Spleen (tissue), 11 donors: ENCODE data around the gene MUC12. TPM values are rescaled to one million over a fixed set of nuclear protein-coding genes. Genes with fewer than 3 reads are reported as not detected.

Experiments
- DNase-seq: peaks from one replicate; pipeline ENCODE4 v3.0.0-alpha.2; 2020
- H3K27ac ChIP-seq, 8 donors: fragments of 200-600 bp; sonication (generic) in 7 of 8; 1 replicate in 4 of 8; 2 replicates in 4 of 8; pipeline versions ENCODE4 v1.5.0 to v1.8.0; 2016 to 2021; ENCODE audit warnings: inconsistent platforms in 4 of 8, mild to moderate bottlenecking in 4 of 8, moderate library complexity in 1 of 8
- H3K27me3 ChIP-seq, 7 donors: fragments of 200-600 bp; sonication (generic) in 6 of 7; replicated peaks in 1 of 7; 1 replicate in 4 of 7; 2 replicates in 3 of 7; pipeline versions ENCODE4 v1.5.0 to v1.8.0; 2016 to 2021; ENCODE audit warnings: inconsistent platforms in 3 of 7, mild to moderate bottlenecking in 1 of 7
- H3K36me3 ChIP-seq, 6 donors: fragments of 200-600 bp; sonication (generic) in 5 of 6; 1 replicate in 4 of 6; 2 replicates in 2 of 6; pipeline versions ENCODE4 v1.5.0 to v1.8.0; 2016 to 2021; ENCODE audit warnings: inconsistent platforms in 2 of 6
- H3K4me1 ChIP-seq, 6 donors: fragments of 200-600 bp; sonication (generic) in 5 of 6; 1 replicate in 3 of 6; 2 replicates in 3 of 6; pipeline versions ENCODE4 v1.5.0 to v1.8.0; 2016 to 2021; ENCODE audit warnings: inconsistent platforms in 3 of 6
- H3K4me3 ChIP-seq, 8 donors: fragments of 200-600 bp; sonication (generic) in 7 of 8; 1 replicate in 4 of 8; 2 replicates in 4 of 8; pipeline versions ENCODE4 v1.5.0 to v1.8.0; 2016 to 2021; ENCODE audit warnings: inconsistent platforms in 4 of 8, mild to moderate bottlenecking in 4 of 8, moderate library complexity in 2 of 8
- H3K9me3 ChIP-seq, 8 donors: fragments of 200-600 bp; sonication (generic) in 7 of 8; 1 replicate in 4 of 8; 2 replicates in 4 of 8; pipeline versions ENCODE4 v1.5.0 to v1.8.0; 2016 to 2021; ENCODE audit warnings: inconsistent platforms in 4 of 8
- CTCF ChIP-seq, 11 experiments: fragments of 200-600 bp in 7 of 11; fragments of 450-650 bp in 4 of 11; sonication (generic) in 4 of 11; IDR thresholded peaks in 8 of 11; conservative IDR thresholded peaks in 3 of 11; 1 replicate in 7 of 11; 2 replicates in 4 of 11; pipeline versions ENCODE4 v1.4.0 to v1.8.0; 2016 to 2021; ENCODE audit warnings: antibody characterized with exemption in 11 of 11, inconsistent platforms in 4 of 11, mild to moderate bottlenecking in 1 of 11
- POLR2A ChIP-seq, 3 donors: fragments of 450-650 bp; IDR thresholded peaks; one replicate each; pipeline ENCODE4 v1.5.1; 2017; ENCODE audit warnings: antibody characterized with exemption in 3 of 3, mild to moderate bottlenecking in 1 of 3
- POLR2AphosphoS5 ChIP-seq, 3 donors: sonication (generic); formaldehyde crosslinking; IDR thresholded peaks; one replicate each; pipeline ENCODE4 v1.5.1; 2017; ENCODE audit warnings: antibody characterized with exemption in 3 of 3
- WGBS, 5 donors: extraction: QIAGEN DNeasy Blood & Tissue Kit in 3 of 5; methylation state at CpG; one replicate each; pipeline versions ENCODE4 v1.1.5 to v1.1.7; 2013 to 2018; 5-methylcytosine and 5-hydroxymethylcytosine counted together
- intact Hi-C: fragments of 100-400 bp; cut with DNase I; formaldehyde crosslinking; loops from one replicate; pipeline ENCODE4 v1.15.0; 2023; ENCODE audit warnings: low total_unique reads
- polyA plus RNA-seq, 3 donors: library from polyadenylated mRNA; stranded (reverse); fragments of 200-250 nt; gene quantifications; one replicate each; pipeline ENCODE4 v1.2.1, GENCODE V29; 2013
- total RNA-seq, 7 donors: library from RNA; depleted of rRNA in 3 of 7; stranded (reverse); fragments of >200 nt in 3 of 7; fragmentation: NEBNext Ultra II Directional in 4 of 7; extraction: Animal tissue kit (Norgen Biotek cat#: 25700) in 4 of 7; gene quantifications; one replicate each; pipeline versions ENCODE4 v1.1.0 to v1.2.1, GENCODE V29; 2016 to 2021
- donor health status: healthy with polysubstance abuse.
- donor health status: DM: no; HTN: no; CAD: no; lungs with moderate emphysema.
- donor health status: DM: no; HTN: no; CAD: no.
- donor health status: Bipolar disorder and iron deficiency.
- donor health status: healthy.
- donor health status: DM: no; HTN: no; CAD: no.
- donor health status: DM: yes; HTN: yes; CAD: no.

Gene MUC12
- total and polyA plus RNA-seq, 10 donors, result 0.07 to 1.7 (median 0.82) TPM; not detected in 2

GRCh38 chr7:100962537-100962936 lies 6.8 kb upstream of the MUC12 start:
- no peak overlapping the region for H3K4me3 ChIP-seq
- peaks cover 14 to 24% (median 18%) of the 10 kb centered on the region in 6 donors for H3K4me1 ChIP-seq
- no peak for DNase-seq
- no peak overlapping the region for H3K27ac ChIP-seq
- WGBS, 5 donors, result 82 to 89% (median 86%) methylated on average over 3 of the region's 3 CpGs
- H3K9me3 ChIP-seq, result no peaks in the 10 kb centered on the region
- H3K36me3 ChIP-seq, result no peaks in the 10 kb centered on the region
- no peak for TF ChIP-seq CTCF (IDR thresholded peaks at IDR 0.05 in 8 of 11, conservative IDR thresholded peaks at IDR 0.05 in 3 of 11)
- intact Hi-C loops, result no loop called here
- H3K27me3 ChIP-seq, result peaks cover 19 to 84% (median 57%) of the 10 kb centered on the region in 7 donors

GRCh38 chr7:100963386-100963785 lies 6.0 kb upstream of the MUC12 start:
- WGBS, 5 donors, result 75 to 79% (median 78%) methylated on average over 12 of the region's 12 CpGs
- DNase-seq, result no peak
- Histone ChIP-seq H3K36me3 (no peaks in the 10 kb centered on the region), H3K4me1 (peaks cover 14 to 24% (median 18%) of the 10 kb centered on the region in 6 donors), H3K9me3 (no peaks in the 10 kb centered on the region), H3K27me3 (peaks cover 19 to 93% (median 58%) of the 10 kb centered on the region in 7 donors), H3K27ac (no peak overlapping the region), H3K4me3 (no peak overlapping the region)
- intact Hi-C loops, result no loop called here
- TF ChIP-seq POLR2AphosphoS5 (IDR thresholded peaks at IDR 0.05), result no peak
- TF ChIP-seq POLR2A (IDR thresholded peaks at IDR 0.05), result no peak
- no peak for TF ChIP-seq CTCF (IDR thresholded peaks at IDR 0.05 in 8 of 11, conservative IDR thresholded peaks at IDR 0.05 in 3 of 11)

- Histone ChIP-seq H3K9me3 (no peaks in the 10 kb centered on the region), H3K4me3 (no peak overlapping the region), H3K27me3 (peaks cover 19 to 96% (median 58%) of the 10 kb centered on the region in 7 donors), H3K27ac (no peak overlapping the region), H3K4me1 (peaks cover 14 to 24% (median 18%) of the 10 kb centered on the region in 6 donors), H3K36me3 (no peaks in the 10 kb centered on the region)
- DNase-seq, result no peak
- intact Hi-C loops, result no loop called here
- 75 to 81% (median 78%) methylated on average over 8 of the region's 8 CpGs for WGBS, 5 donors
- no peak for TF ChIP-seq CTCF (IDR thresholded peaks at IDR 0.05 in 8 of 11, conservative IDR thresholded peaks at IDR 0.05 in 3 of 11)
- TF ChIP-seq POLR2A (IDR thresholded peaks at IDR 0.05), result no peak
- no peak for TF ChIP-seq POLR2AphosphoS5 (IDR thresholded peaks at IDR 0.05)
Observed at GRCh38 chr7:100963874-100964273, 5.5 kb upstream of the MUC12 start.

- WGBS, 5 donors, result 35 to 54% (median 47%) methylated on average over 6 to 7 of the region's 7 CpGs
- intact Hi-C loops, result no loop called here
- TF ChIP-seq POLR2A (IDR thresholded peaks at IDR 0.05) (no peak), CTCF (IDR thresholded peaks at IDR 0.05 in 8 of 11, conservative IDR thresholded peaks at IDR 0.05 in 3 of 11) (no peak), POLR2AphosphoS5 (IDR thresholded peaks at IDR 0.05) (no peak)
- H3K27ac ChIP-seq, result no peak overlapping the region
- H3K4me1 ChIP-seq, result peaks cover 14 to 24% (median 18%) of the 10 kb centered on the region in 6 donors
- no peaks in the 10 kb centered on the region for H3K36me3 ChIP-seq
- no peak overlapping the region for H3K4me3 ChIP-seq
- peaks cover 19 to 96% (median 60%) of the 10 kb centered on the region in 7 donors for H3K27me3 ChIP-seq
- H3K9me3 ChIP-seq, result no peaks in the 10 kb centered on the region
- no peak for DNase-seq
Observed at GRCh38 chr7:100964630-100965029, 4.7 kb upstream of the MUC12 start.
